Testis (tissue), 2 donors: ENCODE results near the gene PITRM1.

Experiments used
- CTCF ChIP-seq, 3 experiments: fragments of 450-650 bp in 2 of 3; fragments of 200-600 bp in 1 of 3; sonication (generic) in 1 of 3; IDR thresholded peaks; one replicate each; pipeline ENCODE4 v1.5.1; 2016 to 2019; ENCODE audit warnings: antibody characterized with exemption in 3 of 3, mild to moderate bottlenecking in 2 of 3, moderate library complexity in 1 of 3
- POLR2A ChIP-seq: fragments of 450-650 bp; IDR thresholded peaks from one replicate; pipeline ENCODE4 v1.6.1; 2017; ENCODE audit warnings: antibody characterized with exemption, mild to moderate bottlenecking, moderate library complexity

- TF ChIP-seq CTCF (IDR thresholded peaks at IDR 0.05) (no peak), POLR2A (no peak)
Observed at GRCh38 chr10:3107426-3107961, 65.1 kb downstream of the PITRM1 start.
